ENCODE results near the gene TMOD4.

TMOD4 gene

GRCh38 chr1:151128800-151129199, 47.0 kb downstream of the TMOD4 start:
- Histone ChIP-seq H3K9me3 (ENCODE audit: control insufficient read depth, insufficient read depth, low read length) (no peaks in the 10 kb centered on the region), H3K4me1 (ENCODE audit: control insufficient read depth, insufficient read depth, low read length) (peaks cover 15% of the 10 kb centered on the region), H3K27me3 (ENCODE audit: control insufficient read depth, insufficient read depth, low read length) (peaks cover 26% of the 10 kb centered on the region), H3K9ac (ENCODE audit: low read depth, low read length) (no peak overlapping the region), H3K36me3 (ENCODE audit: control insufficient read depth, insufficient read depth, low read length) (no peaks in the 10 kb centered on the region), H3K4me3 (ENCODE audit: low read depth, low read length) (no peak overlapping the region), H3K27ac (ENCODE audit: low read depth, low read length) (no peak overlapping the region)

- no peaks in the 10 kb centered on the region for H3K9me3 ChIP-seq (ENCODE audit: control insufficient read depth, insufficient read depth, low read length)
- no peaks in the 10 kb centered on the region for H3K27me3 ChIP-seq (ENCODE audit: control insufficient read depth, insufficient read depth, low read length)
- H3K4me3 ChIP-seq (ENCODE audit: low read depth, low read length) = no peak overlapping the region
- H3K27ac ChIP-seq (ENCODE audit: low read depth, low read length) = peak overlapping the region; percentile 51
- H3K9ac ChIP-seq (ENCODE audit: low read depth, low read length) = no peak overlapping the region
- no peaks in the 10 kb centered on the region for H3K36me3 ChIP-seq (ENCODE audit: control insufficient read depth, insufficient read depth, low read length)
- peaks cover 6% of the 10 kb centered on the region for H3K4me1 ChIP-seq (ENCODE audit: control insufficient read depth, insufficient read depth, low read length)
Measured at GRCh38 chr1:151124763-151125403, 50.9 kb downstream of the TMOD4 start.

Measured in HUES48 (cell line).